Liver (tissue), 9 donors: Measurements from ENCODE around the gene SLC30A9. TPM values are rescaled to one million over a fixed set of nuclear protein-coding genes. Genes with fewer than 3 reads are reported as not detected.

ENCODE experiments used
- DNase-seq: peaks from one replicate; pipeline ENCODE4 v3.0.0-alpha.2; 2017; ENCODE audit warnings: low spot score
- H3K27ac ChIP-seq, 2 donors: one replicate each; pipeline ENCODE4 v1.7.0; 2013; ENCODE audit warnings: inconsistent platforms in 2 of 2, low read length in 2 of 2, control low read depth in 1 of 2, low read depth in 1 of 2, mild to moderate bottlenecking in 1 of 2
- H3K27me3 ChIP-seq, 4 donors: one replicate each; pipeline versions ENCODE4 v1.6.1 to v1.7.0; 2013; ENCODE audit warnings: low read length in 3 of 4, inconsistent platforms in 1 of 4, mild to moderate bottlenecking in 1 of 4, moderate library complexity in 1 of 4; ENCODE audit not compliant: control insufficient read depth in 4 of 4, insufficient read depth in 4 of 4
- H3K36me3 ChIP-seq, 4 donors: one replicate each; pipeline versions ENCODE4 v1.6.1 to v1.7.0; 2013; ENCODE audit warnings: low read length in 3 of 4, mild to moderate bottlenecking in 3 of 4, low read depth in 1 of 4, moderate library complexity in 1 of 4; ENCODE audit not compliant: control insufficient read depth in 4 of 4, insufficient read depth in 3 of 4
- H3K4me1 ChIP-seq, 4 donors: one replicate each; pipeline versions ENCODE4 v1.6.1 to v1.7.0; 2013; ENCODE audit warnings: low read length in 3 of 4, mild to moderate bottlenecking in 3 of 4, moderate library complexity in 1 of 4; ENCODE audit not compliant: control insufficient read depth in 4 of 4, insufficient read depth in 4 of 4
- H3K4me3 ChIP-seq, 3 donors: one replicate each; pipeline versions ENCODE4 v1.6.1 to v1.7.0; 2013; ENCODE audit warnings: low read length in 3 of 3, control low read depth in 1 of 3, low read depth in 1 of 3, mild to moderate bottlenecking in 1 of 3
- H3K9ac ChIP-seq, 2 donors: one replicate each; pipeline ENCODE4 v1.7.0; 2013; ENCODE audit warnings: low read length in 2 of 2, mild to moderate bottlenecking in 2 of 2, moderate library complexity in 2 of 2, control low read depth in 1 of 2, low read depth in 1 of 2
- H3K9me3 ChIP-seq, 4 donors: one replicate each; pipeline versions ENCODE4 v1.6.1 to v1.7.0; 2013; ENCODE audit warnings: low read length in 3 of 4; ENCODE audit not compliant: control insufficient read depth in 4 of 4
- EGR1 ChIP-seq, 2 donors: IDR thresholded peaks; 2 replicates each; pipeline ENCODE4 v1.6.1; 2016 to 2018; ENCODE audit warnings: antibody characterized with exemption in 2 of 2, low read depth in 2 of 2
- FOXA1 ChIP-seq: IDR thresholded peaks from 2 replicates; pipeline ENCODE4 v1.6.1; 2016; ENCODE audit warnings: antibody characterized with exemption
- FOXA2 ChIP-seq: IDR thresholded peaks from 2 replicates; pipeline ENCODE4 v1.6.1; 2016; ENCODE audit warnings: antibody characterized with exemption
- GABPA ChIP-seq, 2 donors: IDR thresholded peaks in 1 of 2; conservative IDR thresholded peaks in 1 of 2; 2 replicates each; pipeline ENCODE4 v1.6.1; 2016; ENCODE audit warnings: antibody characterized with exemption in 2 of 2, mild to moderate bottlenecking in 1 of 2, moderate library complexity in 1 of 2
- HNF4A ChIP-seq, 2 donors: conservative IDR thresholded peaks; 2 replicates each; pipeline ENCODE4 v1.6.1; 2016; ENCODE audit warnings: antibody characterized with exemption in 2 of 2, mild to moderate bottlenecking in 2 of 2
- JUND ChIP-seq, 2 donors: IDR thresholded peaks; 2 replicates each; pipeline ENCODE4 v1.6.1; 2016; ENCODE audit warnings: antibody characterized with exemption in 2 of 2
- NR2F2 ChIP-seq: IDR thresholded peaks from 2 replicates; pipeline ENCODE4 v1.6.1; 2016; ENCODE audit warnings: antibody characterized with exemption
- RXRA ChIP-seq, 2 donors: IDR thresholded peaks; 2 replicates each; pipeline ENCODE4 v1.6.1; 2017 to 2018; ENCODE audit warnings: antibody characterized with exemption in 2 of 2, mild to moderate bottlenecking in 1 of 2
- SP1 ChIP-seq: IDR thresholded peaks from 2 replicates; pipeline ENCODE4 v1.6.1; 2018; ENCODE audit warnings: antibody characterized with exemption, mild to moderate bottlenecking
- TAF1 ChIP-seq: conservative IDR thresholded peaks from 2 replicates; pipeline ENCODE4 v1.6.1; 2016; ENCODE audit warnings: antibody characterized with exemption, mild to moderate bottlenecking
- YY1 ChIP-seq: IDR thresholded peaks from 2 replicates; pipeline ENCODE4 v1.6.1; 2016; ENCODE audit warnings: antibody characterized with exemption, mild to moderate bottlenecking
- WGBS: extraction: QIAGEN DNeasy Blood & Tissue Kit; methylation state at CpG from one replicate; pipeline ENCODE4 v1.1.7; 2013; 5-methylcytosine and 5-hydroxymethylcytosine counted together
- polyA plus RNA-seq, 2 donors: library from polyadenylated mRNA; stranded (reverse) in 1 of 2; unstranded in 1 of 2; fragments of 200-250 nt in 1 of 2; fragments of >200 nt in 1 of 2; fragmentation: Nextera tagmentation in 1 of 2; extraction: Ambion mirVana in 1 of 2; gene quantifications; one replicate each; pipeline versions ENCODE4 v1.2.1 to v1.2.3, GENCODE V29; 2013 to 2015
- total RNA-seq, 2 donors: library from RNA; depleted of rRNA; stranded (reverse); fragments of >200 nt; gene quantifications; one replicate each; pipeline ENCODE4 v1.2.3, GENCODE V29; 2014
- TF ChIP-seq, protein P1 (sequence below): IDR thresholded peaks from 2 replicates; pipeline ENCODE4 v1.6.1; 2016; ENCODE audit warnings: antibody characterized with exemption
- TF ChIP-seq, protein P2 (sequence below): IDR thresholded peaks from 2 replicates; pipeline ENCODE4 v1.6.1; 2016; ENCODE audit warnings: antibody characterized with exemption, mild to moderate bottlenecking
- TF ChIP-seq, protein P3 (sequence below): IDR thresholded peaks from 2 replicates; pipeline ENCODE4 v1.6.1; 2016; ENCODE audit warnings: antibody characterized with exemption
- TF ChIP-seq, protein P4 (sequence below): IDR thresholded peaks from 2 replicates; pipeline ENCODE4 v1.6.1; 2016; ENCODE audit warnings: antibody characterized with exemption
- donor health status: healthy.
- donor health status: healthy.
- donor health status: healthy.
- donor health status: healthy.
- donor health status: healthy.

The SLC30A9 gene
- total and polyA plus RNA-seq, 4 donors: 13.5 to 31.0 (median 22.2) TPM

DNA sequence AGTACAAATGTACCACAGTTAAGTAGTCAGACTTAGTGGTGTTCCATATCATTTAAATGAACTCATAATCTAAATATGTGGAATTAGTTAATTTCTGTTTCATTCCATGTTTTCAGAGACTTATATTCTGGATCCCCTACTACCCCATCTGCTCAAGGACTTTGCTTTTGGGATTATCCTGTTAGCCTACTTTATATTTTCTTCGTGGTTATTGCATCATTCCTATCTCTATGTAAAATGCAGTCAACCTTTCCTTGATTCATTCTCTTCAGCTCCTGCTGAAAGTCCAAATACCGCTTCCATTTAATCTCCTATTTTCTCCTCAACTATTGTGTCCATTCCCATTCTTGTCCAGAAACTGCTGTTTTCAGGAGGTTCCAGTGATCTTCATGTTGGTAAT is 25.1 kb downstream of the SLC30A9 start:
- H3K9me3 ChIP-seq: no peaks in the 10 kb centered on the region
- H3K9ac ChIP-seq: no peak overlapping the region
- H3K36me3 ChIP-seq: peaks cover 0 to 2% (median 0%) of the 10 kb centered on the region in 4 donors
- H3K27me3 ChIP-seq: no peaks in the 10 kb centered on the region
- WGBS: 95% methylated on average over 2 of the region's 2 CpGs
- H3K27ac ChIP-seq: no peak overlapping the region
- H3K4me1 ChIP-seq: peaks cover 0 to 4% (median 0%) of the 10 kb centered on the region in 4 donors
- TF ChIP-seq, protein P1, sequence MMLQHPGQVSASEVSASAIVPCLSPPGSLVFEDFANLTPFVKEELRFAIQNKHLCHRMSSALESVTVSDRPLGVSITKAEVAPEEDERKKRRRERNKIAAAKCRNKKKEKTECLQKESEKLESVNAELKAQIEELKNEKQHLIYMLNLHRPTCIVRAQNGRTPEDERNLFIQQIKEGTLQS: no peak
- TF ChIP-seq FOXA2 (no peak), HNF4A (conservative IDR thresholded peaks at IDR 0.05) (no peak), FOXA1 (no peak), TAF1 (no peak), JUND (IDR thresholded peaks at IDR 0.05) (no peak), RXRA (IDR thresholded peaks at IDR 0.05) (no peak)
- TF ChIP-seq, protein P2, sequence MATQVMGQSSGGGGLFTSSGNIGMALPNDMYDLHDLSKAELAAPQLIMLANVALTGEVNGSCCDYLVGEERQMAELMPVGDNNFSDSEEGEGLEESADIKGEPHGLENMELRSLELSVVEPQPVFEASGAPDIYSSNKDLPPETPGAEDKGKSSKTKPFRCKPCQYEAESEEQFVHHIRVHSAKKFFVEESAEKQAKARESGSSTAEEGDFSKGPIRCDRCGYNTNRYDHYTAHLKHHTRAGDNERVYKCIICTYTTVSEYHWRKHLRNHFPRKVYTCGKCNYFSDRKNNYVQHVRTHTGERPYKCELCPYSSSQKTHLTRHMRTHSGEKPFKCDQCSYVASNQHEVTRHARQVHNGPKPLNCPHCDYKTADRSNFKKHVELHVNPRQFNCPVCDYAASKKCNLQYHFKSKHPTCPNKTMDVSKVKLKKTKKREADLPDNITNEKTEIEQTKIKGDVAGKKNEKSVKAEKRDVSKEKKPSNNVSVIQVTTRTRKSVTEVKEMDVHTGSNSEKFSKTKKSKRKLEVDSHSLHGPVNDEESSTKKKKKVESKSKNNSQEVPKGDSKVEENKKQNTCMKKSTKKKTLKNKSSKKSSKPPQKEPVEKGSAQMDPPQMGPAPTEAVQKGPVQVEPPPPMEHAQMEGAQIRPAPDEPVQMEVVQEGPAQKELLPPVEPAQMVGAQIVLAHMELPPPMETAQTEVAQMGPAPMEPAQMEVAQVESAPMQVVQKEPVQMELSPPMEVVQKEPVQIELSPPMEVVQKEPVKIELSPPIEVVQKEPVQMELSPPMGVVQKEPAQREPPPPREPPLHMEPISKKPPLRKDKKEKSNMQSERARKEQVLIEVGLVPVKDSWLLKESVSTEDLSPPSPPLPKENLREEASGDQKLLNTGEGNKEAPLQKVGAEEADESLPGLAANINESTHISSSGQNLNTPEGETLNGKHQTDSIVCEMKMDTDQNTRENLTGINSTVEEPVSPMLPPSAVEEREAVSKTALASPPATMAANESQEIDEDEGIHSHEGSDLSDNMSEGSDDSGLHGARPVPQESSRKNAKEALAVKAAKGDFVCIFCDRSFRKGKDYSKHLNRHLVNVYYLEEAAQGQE: no peak
- TF ChIP-seq, protein P3, sequence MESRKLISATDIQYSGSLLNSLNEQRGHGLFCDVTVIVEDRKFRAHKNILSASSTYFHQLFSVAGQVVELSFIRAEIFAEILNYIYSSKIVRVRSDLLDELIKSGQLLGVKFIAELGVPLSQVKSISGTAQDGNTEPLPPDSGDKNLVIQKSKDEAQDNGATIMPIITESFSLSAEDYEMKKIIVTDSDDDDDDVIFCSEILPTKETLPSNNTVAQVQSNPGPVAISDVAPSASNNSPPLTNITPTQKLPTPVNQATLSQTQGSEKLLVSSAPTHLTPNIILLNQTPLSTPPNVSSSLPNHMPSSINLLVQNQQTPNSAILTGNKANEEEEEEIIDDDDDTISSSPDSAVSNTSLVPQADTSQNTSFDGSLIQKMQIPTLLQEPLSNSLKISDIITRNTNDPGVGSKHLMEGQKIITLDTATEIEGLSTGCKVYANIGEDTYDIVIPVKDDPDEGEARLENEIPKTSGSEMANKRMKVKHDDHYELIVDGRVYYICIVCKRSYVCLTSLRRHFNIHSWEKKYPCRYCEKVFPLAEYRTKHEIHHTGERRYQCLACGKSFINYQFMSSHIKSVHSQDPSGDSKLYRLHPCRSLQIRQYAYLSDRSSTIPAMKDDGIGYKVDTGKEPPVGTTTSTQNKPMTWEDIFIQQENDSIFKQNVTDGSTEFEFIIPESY: no peak
- no peak for DNase-seq
- no peak overlapping the region for H3K4me3 ChIP-seq

DNA sequence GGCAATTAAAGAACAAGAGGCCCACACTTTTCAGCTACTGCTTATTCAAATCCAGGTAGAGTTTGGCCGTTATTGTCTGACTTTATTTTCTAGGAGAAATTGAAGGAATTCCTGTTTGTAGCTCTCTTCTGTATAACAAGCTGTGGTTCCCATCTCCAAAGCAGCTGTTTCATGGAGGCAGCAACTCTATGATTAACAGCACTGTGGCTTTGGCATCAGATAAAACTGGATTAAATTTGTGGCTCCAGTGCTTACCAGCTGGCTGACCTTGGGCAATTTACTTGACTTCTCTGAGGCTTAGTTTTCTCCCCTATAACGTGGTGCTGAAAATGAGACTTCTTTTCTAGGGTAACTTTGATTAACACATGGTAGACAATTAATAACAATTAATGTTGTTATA is 28.1 kb downstream of the SLC30A9 start:
- Histone ChIP-seq H3K4me1 (peaks cover 0 to 4% (median 0%) of the 10 kb centered on the region in 4 donors), H3K27ac (no peak overlapping the region), H3K4me3 (no peak overlapping the region), H3K9ac (no peak overlapping the region), H3K9me3 (no peaks in the 10 kb centered on the region), H3K36me3 (peaks cover 2 to 11% (median 9%) of the 10 kb centered on the region in 4 donors), H3K27me3 (no peaks in the 10 kb centered on the region)
- TF ChIP-seq FOXA1 (no peak), RXRA (IDR thresholded peaks at IDR 0.05) (no peak), SP1 (no peak), TAF1 (no peak), GABPA (IDR thresholded peaks at IDR 0.05 in 1 of 2, conservative IDR thresholded peaks at IDR 0.05 in 1 of 2) (no peak), NR2F2 (no peak), EGR1 (IDR thresholded peaks at IDR 0.05; ENCODE audit: low read depth in 2 of 2) (no peak), YY1 (no peak), HNF4A (conservative IDR thresholded peaks at IDR 0.05) (no peak)
- TF ChIP-seq, protein P4, sequence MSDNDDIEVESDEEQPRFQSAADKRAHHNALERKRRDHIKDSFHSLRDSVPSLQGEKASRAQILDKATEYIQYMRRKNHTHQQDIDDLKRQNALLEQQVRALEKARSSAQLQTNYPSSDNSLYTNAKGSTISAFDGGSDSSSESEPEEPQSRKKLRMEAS: no peak
- TF ChIP-seq, protein P3: no peak
- 92% methylated on average over 2 of the region's 2 CpGs for WGBS
- no peak for DNase-seq
